GM19025 (cell line): ENCODE data around the gene TMEM53.

Source experiments
- ATAC-seq: cut with Tn5 transposase; IDR thresholded peaks from one replicate; pipeline ENCODE4 v1.9.1; 2021; ENCODE audit warnings: mild to moderate bottlenecking, low read depth, moderate library complexity; ENCODE audit not compliant: unreplicated experiment

TMEM53 gene

DNA sequence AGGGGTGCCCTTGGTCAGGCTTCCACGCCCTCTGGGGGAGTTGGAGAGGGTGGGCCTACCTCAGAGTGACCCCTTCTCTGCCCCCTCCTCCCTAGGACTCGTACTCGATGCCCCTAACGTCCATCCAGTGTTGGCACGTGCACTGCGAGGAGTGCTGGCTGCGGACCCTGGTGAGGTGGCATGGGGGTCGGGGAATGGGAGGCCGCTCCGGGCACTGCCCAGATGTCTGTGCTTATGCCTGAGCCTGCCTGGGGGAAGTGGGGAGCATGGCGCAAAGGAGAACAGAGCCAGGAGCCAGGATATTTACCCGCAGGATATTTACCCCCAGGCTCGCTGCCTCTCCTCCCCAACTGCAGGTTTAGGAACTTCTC, 24.5 kb downstream of the TMEM53 start:
- ATAC-seq = no peak

- no peak for ATAC-seq
These were observed 25.6 kb downstream of the TMEM53 start for GRCh38 chr1:44648529-44649250.

DNA sequence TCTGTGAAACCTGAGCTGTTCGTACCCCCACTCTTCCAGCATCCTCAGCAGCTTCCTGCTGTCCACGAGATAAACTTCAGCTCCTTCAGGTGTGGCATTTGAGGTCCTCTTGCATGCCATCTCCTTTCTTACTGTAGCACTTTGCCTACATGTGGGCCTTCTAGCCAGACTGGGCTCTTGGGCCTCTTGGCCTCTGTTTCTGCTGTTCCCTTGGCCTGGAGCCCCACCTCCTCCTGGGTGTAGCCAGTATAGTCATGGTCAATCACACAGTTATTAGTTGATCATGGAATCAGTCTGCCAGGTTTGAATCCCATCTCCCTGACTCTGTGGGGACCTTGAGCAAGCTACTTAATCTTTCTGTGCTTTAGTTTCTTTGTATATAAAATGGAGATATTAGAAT, 26.4 kb downstream of the TMEM53 start:
- ATAC-seq = no peak

DNA sequence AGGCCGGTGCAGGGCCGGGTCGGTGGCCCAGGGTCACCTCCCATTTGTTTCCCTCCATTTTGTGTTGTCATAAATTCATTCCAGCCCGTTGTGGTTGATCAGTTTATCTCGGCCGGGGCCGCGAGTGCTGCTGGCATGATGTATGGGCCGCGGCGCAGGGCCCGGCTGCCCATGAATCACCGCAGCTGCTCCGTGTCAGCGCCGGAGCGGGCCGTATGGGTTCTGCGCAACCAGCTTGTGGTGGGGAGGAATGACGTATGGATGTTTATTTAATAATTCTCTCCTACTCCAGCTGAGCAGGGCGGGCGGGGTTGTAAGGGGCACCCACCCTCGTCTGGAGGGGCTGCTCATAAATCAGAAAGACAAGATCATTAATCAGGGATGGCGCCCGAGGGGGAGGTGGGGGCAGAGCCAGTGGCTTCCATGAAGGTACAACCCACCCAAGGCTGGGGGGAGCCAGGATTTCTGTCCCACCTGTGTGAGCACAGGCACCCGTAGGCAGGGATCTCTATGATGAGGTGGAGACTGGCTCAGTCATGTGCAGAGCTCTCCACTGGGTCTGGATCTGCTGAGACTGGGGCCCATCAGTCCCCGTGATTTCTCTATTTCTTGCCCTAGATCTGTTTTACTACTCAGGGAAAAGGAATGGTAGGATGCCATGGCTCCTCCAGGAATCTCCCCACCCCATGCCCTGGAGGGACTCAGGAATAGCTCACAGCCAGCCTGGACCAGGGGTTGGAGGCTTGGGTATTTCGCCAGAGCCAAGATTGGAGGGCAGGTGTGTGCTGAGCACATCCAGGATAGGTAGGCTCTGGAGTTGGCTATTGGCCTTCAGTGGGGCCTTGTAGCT, 27.8 kb downstream of the TMEM53 start:
- no peak for ATAC-seq

DNA sequence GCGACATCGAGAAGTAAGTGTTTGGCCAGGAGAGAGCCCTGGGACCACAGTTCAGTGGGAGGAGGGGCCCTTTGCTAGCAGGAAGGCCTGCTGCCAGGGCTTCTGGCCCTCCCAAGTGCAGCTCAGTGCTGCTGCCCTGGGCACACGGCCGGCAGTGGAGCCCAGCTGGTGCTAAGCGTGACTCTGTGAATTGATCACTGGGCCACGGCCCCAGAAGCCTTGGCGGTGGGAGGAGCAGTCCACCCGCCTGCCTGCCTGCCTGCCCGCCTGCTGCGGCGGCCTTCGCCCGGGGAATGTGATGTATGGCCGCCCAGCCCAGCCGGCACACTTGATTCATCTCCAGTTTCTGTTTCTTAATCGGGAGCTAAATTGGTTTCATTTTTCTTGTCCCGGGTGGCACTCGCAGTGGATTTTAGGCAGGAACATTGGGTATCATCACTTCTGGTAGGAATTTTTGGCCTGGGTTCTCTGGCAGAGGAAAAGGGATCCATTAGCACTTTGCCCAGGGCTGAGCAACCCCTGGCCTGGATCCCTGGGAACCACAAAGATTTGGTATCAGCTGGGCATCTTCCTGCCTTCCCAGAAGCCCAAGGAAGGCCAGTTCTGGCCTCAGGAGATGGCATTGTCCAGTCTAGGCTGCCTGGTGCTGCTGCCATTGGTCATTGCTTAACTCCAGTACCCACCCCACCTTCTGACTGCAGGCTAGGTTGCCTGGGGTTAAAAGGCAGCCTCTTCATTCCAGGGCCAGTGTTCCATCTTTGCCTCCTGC, 28.6 kb downstream of the TMEM53 start:
- no peak for ATAC-seq

DNA sequence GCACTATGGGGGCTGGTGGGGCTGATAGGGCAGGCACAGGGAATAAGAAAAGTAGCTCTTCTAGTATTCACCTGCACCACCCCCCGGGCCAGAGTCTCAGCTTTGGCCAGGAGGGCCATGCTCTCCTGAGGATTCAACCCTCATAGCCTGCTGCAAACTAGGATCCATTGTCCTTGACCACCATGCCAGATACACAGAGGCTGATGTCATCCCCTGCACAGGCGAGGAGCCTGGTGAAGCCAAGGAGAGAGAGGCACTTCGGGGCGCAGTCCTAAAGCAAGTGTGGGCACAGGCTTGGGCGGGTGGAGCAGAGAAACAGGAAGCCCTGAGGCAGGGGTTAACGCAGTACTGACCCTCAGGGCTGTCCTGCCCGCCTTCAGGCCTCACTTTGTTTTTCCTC, 29.5 kb downstream of the TMEM53 start:
- ATAC-seq = no peak

GRCh38 chr1:44643721-44644334, 30.5 kb downstream of the TMEM53 start:
- no peak for ATAC-seq

DNA sequence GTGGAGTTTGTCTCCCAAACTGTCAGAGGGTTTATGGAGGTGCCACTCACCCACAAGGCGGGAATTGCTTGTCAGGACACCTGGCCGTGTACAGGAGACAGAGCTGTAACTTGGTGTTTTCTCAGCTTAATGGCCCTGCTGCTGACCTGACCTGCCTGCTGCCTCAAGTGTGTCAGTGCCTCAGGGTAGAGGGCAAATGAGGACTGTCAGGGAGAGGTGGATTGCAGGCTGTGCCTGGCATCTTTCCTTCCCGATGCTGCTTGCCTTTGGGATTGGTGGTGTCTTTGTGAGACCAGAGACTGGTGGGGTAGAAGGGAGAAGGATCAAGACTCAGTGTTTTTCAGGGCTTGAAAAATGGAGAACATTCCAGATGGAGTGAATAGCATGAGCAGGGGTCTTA, 31.4 kb downstream of the TMEM53 start:
- ATAC-seq = no peak

DNA sequence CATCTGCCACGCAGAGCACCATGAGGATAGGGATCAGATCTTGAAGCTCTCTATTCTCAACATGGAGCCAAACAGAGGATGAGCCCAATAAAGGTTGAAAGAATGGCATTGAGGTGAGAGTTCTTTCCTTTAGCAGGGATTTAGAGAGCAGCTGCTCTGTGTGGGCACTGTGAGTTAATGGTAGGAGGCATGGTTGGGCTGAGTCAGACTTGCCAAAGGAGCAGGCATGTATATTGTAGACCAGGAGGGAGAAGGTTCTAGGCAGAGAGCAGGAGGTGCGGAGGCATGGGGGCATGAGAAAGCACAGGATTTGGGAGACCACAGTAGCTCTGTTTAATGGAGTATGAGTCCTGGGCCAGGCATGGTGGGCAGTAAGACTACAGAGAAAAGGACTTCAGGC, 32.0 kb downstream of the TMEM53 start:
- no peak for ATAC-seq

GRCh38 chr1:44641126-44642102, 32.9 kb downstream of the TMEM53 start:
- ATAC-seq = no peak

DNA sequence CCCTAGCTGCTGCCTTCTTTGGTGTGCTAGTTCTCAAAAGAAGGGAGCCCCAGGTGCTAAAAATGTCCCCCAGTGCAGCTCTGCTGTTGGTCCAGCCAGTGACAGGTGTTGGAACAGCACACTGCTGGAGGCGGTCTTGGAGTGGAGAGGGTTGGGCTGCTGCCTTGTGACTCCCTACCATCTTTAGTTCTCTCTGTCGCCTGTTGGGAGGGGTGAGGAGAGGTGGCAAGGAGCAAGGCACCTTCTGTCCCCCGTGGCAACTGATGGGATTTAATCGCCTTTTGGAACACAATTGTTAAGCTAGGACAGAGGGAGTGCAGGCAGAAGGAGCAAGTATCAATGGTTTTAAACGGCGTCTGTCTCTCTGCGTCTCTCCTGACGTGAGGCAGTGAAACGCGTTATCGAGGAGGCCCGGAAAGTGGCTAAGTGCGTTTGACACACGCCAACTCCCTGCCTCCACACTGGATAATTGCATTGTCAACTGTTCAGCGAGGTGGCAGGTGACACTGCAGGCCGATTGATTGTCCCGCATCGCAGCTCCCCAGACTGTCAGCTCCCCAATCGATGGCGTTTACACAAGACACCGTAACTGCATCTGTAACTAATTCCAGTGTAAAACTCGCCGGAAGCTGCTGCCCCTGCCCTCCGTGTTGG, 34.0 kb downstream of the TMEM53 start:
- no peak for ATAC-seq

DNA sequence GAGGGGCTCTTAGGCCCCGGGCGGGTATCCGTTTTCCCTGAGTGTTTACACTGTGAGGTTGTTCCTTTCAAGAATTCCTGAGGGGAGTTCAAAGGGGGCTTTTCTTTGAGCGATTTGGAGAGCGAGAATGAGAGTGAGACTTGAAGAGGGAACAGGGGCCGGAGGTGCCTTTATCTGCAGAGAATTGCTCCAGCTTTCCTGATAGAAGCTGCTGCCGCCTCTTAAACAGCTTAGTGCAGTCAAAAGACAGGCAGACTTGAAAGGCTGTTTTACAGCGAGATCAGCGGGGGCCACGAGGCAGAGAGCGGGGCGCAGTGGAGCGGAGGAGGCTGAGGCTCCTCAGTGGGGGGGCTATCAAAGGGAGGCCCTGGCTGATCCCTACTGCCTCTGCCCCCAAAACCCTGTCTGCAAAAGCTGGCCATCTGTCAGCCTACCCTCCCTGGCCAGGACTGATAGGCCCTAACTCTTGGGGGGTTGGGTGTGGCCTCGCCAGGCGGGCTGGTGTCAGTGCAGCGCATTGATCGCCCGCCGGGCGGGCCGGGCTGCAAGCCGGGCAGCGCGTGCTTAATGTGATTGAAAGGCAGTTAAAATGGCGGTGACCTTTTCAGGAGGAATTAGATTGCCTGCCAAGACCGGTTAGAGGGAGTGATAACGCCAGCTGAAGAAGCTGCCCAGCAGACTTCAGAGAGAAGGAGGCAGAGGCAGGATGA, 36.4 kb downstream of the TMEM53 start:
- ATAC-seq = no peak

GRCh38 chr1:44636688-44637598, 37.3 kb downstream of the TMEM53 start:
- ATAC-seq = no peak

- ATAC-seq = no peak
These were observed 38.1 kb downstream of the TMEM53 start for GRCh38 chr1:44636083-44636687.

DNA sequence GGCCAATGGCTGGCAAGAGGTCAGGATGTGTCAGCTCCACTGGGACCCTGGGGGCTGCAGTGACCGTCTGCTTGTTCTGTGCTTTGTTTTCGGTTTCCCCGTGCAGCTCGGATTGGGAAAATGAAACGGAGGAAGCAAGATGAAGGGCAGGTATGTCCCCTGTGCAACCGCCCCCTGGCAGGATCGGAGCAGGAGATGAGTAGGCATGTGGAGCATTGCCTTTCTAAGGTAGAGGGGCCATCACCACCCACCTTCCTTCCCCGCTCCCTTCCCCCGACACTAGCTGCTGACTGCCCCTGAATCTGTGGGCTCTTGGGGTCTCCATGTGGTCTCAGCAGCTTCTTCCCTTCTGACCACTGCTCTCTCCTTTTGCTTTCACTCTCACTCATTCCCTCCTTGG, 38.8 kb downstream of the TMEM53 start:
- no peak for ATAC-seq

- no peak for ATAC-seq
These were observed 39.6 kb downstream of the TMEM53 start for GRCh38 chr1:44634606-44635189.

GRCh38 chr1:44632598-44632997, 41.7 kb downstream of the TMEM53 start:
- ATAC-seq = no peak
